DMS153 treated with DMSO at 0.1 percent for 48 hours (cell line): ENCODE data around the gene MCRIP1.

Experiments used
- DNase-seq: peaks from one replicate; lab custom pipeline; 2025; ENCODE audit not compliant: unreplicated experiment; lab: John Stamatoyannopoulos, UW

Gene MCRIP1

GRCh38 chr17:81860756-81861568 lies 27.9 kb upstream of the MCRIP1 start:
- DNase-seq, result peak; percentile 99

- DNase-seq, result no peak
Measured at GRCh38 chr17:81859906-81860755, 27.0 kb upstream of the MCRIP1 start, which contains the start of gene P4HB. Gene P4HB, minus strand, starts transcription at chr17:81860535. Its CDS starts 64 bp downstream, at chr17:81860471.

GRCh38 chr17:81858967-81859905 lies 26.1 kb upstream of the MCRIP1 start:
- no peak for DNase-seq

- no peak for DNase-seq
Measured at GRCh38 chr17:81858170-81858966, 25.3 kb upstream of the MCRIP1 start.

GRCh38 chr17:81854974-81855774 lies 22.1 kb upstream of the MCRIP1 start:
- no peak for DNase-seq

- no peak for DNase-seq
Measured at GRCh38 chr17:81852237-81852636, 19.1 kb upstream of the MCRIP1 start.

GRCh38 chr17:81851423-81851822 lies 18.3 kb upstream of the MCRIP1 start:
- no peak for DNase-seq

- DNase-seq, result no peak
Measured at GRCh38 chr17:81849457-81849856, 16.4 kb upstream of the MCRIP1 start.

- DNase-seq, result no peak
Measured at GRCh38 chr17:81846743-81847689, 13.9 kb upstream of the MCRIP1 start.

- DNase-seq, result no peak
Measured at GRCh38 chr17:81845881-81846742, 13.0 kb upstream of the MCRIP1 start.

- no peak for DNase-seq
Measured at GRCh38 chr17:81845361-81845760, 12.3 kb upstream of the MCRIP1 start.

- no peak for DNase-seq
Measured at GRCh38 chr17:81844887-81845286, 11.8 kb upstream of the MCRIP1 start.

GRCh38 chr17:81844327-81844851 lies 11.3 kb upstream of the MCRIP1 start:
- no peak for DNase-seq

GRCh38 chr17:81843713-81844326 lies 10.7 kb upstream of the MCRIP1 start:
- DNase-seq, result no peak

GRCh38 chr17:81842725-81843504 lies 9.8 kb upstream of the MCRIP1 start:
- DNase-seq, result no peak

GRCh38 chr17:81842378-81842724 lies 9.3 kb upstream of the MCRIP1 start:
- DNase-seq, result no peak
